Measurements from ENCODE around the gene HMGCL. TPM values are rescaled to one million over a fixed set of nuclear protein-coding genes. Genes with fewer than 3 reads are reported as not detected.

Gene HMGCL
- total RNA-seq, 1 donor from 2014 or later, result 33.7 TPM

DNA sequence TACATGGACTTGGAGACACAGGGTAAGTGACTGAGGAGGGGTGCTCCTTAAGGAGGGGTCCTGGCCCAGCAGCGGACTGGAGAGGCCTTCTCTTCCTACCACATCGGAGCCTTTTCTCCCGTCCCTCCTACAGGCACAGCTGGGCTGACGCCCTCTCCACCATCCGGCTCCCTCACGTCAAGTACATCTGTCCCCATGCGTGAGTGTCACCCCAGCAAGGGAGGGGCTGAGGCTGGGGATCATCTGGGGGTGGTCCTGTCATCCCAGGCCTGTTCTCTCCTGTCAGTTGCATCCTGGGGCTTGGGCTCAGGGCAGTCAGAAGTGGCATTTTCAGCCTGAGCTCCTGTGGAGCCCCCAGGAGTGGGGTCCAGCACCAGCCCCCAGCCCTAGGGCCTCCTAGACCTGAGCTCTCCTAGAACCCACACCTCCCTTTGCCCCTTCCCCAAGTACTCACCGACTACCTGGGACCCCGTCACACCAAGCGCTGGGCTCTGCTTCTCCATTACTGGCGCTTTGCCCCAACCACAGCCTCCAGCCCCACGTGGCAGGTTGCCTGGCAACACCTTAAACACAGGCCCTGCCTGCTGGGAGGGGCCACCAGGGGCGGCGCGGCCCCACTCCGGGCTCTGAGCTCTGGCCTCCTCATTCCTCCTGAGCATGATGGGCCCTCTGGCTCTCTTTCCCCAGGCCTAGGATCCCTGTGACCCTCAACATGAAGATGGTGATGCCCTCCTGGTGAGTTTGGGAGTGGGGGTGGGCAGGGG lies 32.0 kb downstream of the HMGCL start:
- H3K4me3 Mint-ChIP-seq, result peak overlapping the region; percentile 67
- H3K27ac Mint-ChIP-seq, result no peak overlapping the region
- no peaks in the 10 kb centered on the region for H3K27me3 Mint-ChIP-seq
- TF ChIP-seq, protein P1, sequence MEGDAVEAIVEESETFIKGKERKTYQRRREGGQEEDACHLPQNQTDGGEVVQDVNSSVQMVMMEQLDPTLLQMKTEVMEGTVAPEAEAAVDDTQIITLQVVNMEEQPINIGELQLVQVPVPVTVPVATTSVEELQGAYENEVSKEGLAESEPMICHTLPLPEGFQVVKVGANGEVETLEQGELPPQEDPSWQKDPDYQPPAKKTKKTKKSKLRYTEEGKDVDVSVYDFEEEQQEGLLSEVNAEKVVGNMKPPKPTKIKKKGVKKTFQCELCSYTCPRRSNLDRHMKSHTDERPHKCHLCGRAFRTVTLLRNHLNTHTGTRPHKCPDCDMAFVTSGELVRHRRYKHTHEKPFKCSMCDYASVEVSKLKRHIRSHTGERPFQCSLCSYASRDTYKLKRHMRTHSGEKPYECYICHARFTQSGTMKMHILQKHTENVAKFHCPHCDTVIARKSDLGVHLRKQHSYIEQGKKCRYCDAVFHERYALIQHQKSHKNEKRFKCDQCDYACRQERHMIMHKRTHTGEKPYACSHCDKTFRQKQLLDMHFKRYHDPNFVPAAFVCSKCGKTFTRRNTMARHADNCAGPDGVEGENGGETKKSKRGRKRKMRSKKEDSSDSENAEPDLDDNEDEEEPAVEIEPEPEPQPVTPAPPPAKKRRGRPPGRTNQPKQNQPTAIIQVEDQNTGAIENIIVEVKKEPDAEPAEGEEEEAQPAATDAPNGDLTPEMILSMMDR (conservative IDR thresholded peaks at IDR 0.05), result no peak
- DNase-seq (ENCODE audit: extremely low spot score, unreplicated experiment), result no peak
- H3K9me3 Mint-ChIP-seq, result no peaks in the 10 kb centered on the region
- H3K4me1 Mint-ChIP-seq (ENCODE audit: unreplicated experiment), result peaks cover 6% of the 10 kb centered on the region
- no peaks in the 10 kb centered on the region for H3K36me3 Mint-ChIP-seq

DNA sequence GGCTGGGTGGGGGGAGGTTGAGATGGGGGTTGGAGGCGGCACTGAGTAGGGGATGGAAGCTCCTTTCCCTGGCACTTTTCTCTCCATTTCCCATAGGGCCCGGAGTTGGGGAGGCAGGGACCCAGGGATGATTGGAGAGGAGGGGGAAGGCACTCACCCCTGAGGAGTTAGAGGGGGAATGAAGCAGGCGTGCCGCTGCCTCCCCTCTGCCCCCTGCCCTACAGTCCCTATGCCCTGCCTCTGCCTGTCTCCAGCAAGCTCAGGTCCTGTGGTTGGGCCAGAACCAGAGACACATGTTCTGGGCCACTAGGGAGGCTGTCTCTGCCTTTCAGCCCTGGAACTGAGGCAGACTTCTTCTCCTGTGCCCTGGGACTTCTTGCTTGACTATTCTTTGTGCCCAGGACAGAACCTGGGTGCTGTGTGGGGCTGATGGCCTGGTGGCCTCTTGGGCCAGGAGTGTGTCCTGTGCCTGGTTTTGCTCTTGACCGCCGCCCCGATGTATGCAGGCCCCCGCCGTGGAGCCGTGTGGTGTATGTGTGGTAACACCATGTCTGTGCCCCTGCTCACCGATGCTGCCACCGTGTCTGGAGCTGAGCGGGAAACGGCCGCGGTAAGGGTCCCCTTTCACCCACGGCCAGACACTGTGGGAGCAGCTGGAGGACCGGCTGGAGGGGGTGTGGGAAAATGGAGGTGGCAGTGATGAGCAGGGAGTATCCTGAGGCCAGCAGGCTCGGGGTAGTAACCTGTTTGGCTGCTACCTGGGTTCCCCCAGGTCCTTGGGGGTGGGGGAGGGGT lies 32.9 kb downstream of the HMGCL start:
- Mint-ChIP-seq H3K4me1 (ENCODE audit: unreplicated experiment) (peaks cover 6% of the 10 kb centered on the region), H3K27ac (peak overlapping the region; percentile 94), H3K4me3 (peak overlapping the region; percentile 99), H3K9me3 (no peaks in the 10 kb centered on the region), H3K36me3 (peaks cover 3% of the 10 kb centered on the region), H3K27me3 (no peaks in the 10 kb centered on the region)
- TF ChIP-seq, protein P1 (conservative IDR thresholded peaks at IDR 0.05), result no peak
- no peak for DNase-seq (ENCODE audit: extremely low spot score, unreplicated experiment)

DNA sequence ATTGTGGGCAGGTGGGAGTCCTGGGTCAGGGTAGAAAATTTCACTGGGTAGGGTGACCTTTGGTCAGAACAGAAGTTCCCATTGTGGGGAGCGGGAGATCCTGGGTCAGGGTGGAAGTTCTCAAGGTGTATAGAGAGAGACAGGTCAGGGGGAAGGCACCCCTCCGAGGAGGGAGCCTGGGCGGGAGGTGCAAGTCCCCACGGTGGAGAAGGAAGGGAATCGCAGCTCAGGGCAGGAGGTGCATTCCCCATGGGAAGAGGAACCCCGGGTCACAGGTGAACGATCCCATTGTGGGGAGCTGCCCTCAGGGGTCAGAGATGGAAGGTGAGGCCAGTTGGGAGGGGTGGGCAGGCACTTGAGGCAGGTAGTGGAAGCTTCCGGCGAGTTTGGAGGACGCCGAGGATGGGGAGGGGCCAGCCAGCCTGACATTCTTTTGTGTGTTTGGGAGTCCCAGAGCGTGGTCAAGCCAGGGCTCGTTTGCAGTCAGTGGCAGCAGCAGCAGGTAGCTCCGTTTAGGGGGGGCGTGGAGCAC lies 33.6 kb downstream of the HMGCL start:
- no peaks in the 10 kb centered on the region for H3K9me3 Mint-ChIP-seq
- H3K27me3 Mint-ChIP-seq, result no peaks in the 10 kb centered on the region
- peaks cover 11% of the 10 kb centered on the region for H3K36me3 Mint-ChIP-seq
- peak overlapping the region; percentile 94 for H3K27ac Mint-ChIP-seq
- peak overlapping the region; percentile 99 for H3K4me3 Mint-ChIP-seq
- TF ChIP-seq, protein P1 (conservative IDR thresholded peaks at IDR 0.05), result no peak
- peaks cover 6% of the 10 kb centered on the region for H3K4me1 Mint-ChIP-seq (ENCODE audit: unreplicated experiment)
- DNase-seq (ENCODE audit: extremely low spot score, unreplicated experiment), result no peak

DNA sequence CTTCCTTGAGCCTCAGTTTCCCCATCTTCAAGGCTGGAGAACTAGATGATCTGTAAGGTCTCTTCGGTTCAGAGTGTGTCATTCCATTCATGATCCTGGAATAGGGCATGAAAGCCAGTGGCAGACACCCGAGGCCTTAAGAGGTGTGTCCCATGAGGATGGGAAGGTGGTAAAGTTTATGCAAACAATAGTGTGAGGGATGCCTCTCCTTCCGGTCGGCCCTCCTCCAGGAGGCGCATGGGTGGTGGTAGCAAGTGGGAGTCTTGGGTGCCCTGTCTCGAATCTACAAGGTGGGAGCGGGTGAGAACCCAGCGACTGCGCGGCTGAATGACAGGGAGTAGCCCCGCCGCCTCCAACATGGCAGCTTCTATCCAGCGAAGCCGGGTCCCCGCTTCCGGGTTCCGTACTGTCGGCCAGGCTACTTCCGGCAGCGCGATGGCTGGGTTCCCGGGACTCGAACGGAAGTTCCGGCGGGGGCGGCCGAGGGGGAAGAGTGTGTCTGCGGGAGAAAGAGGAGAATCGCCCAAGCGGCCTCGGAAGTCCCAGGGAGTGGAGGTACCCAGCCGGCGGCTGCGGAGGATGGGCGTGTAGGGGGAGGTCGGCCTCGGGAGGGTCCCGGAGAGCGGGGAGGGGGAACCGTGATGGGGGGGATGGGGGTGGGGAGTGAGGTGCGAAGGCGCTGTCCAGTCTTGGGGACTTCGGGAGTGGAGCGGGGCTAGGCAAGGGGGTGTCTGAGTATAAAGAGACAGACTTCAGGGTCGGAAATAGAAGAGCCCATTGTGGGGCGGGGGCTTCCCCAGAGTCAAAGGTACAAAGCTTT lies 34.3 kb downstream of the HMGCL start, which contains the start of gene LYPLA2:
Gene LYPLA2 (plus strand): TSS at position 450 of the 820 bp plus-strand sequence. CDS start 1,538 bp downstream, outside the sequence.
- peak within 1 kb of the TSS; percentile 94 for H3K27ac Mint-ChIP-seq

More for the DNA sequence above, 34.3 kb downstream of the HMGCL start, which contains the start of gene LYPLA2:
- Mint-ChIP-seq H3K36me3 (peaks cover 16% of the 10 kb centered on the region), H3K27me3 (no peaks in the 10 kb centered on the region), H3K4me1 (ENCODE audit: unreplicated experiment) (peaks cover 6% of the 10 kb centered on the region), H3K4me3 (peak within 1 kb of the TSS; percentile 99), H3K9me3 (no peaks in the 10 kb centered on the region)
- peak; percentile 93 for DNase-seq (ENCODE audit: extremely low spot score, unreplicated experiment)
- TF ChIP-seq, protein P1 (conservative IDR thresholded peaks at IDR 0.05), result no peak

Data from type B pancreatic cell (in vitro differentiated cells).